Ovary (tissue), 3 donors: ENCODE data around the gene SSC4D.

Experiments used
- EP300 ChIP-seq: sonication (generic); formaldehyde crosslinking; IDR thresholded peaks from one replicate; pipeline ENCODE4 v1.6.1; 2017; ENCODE audit warnings: antibody characterized with exemption
- POLR2A ChIP-seq: fragments of 450-650 bp; IDR thresholded peaks from one replicate; pipeline ENCODE4 v1.6.1; 2017; ENCODE audit warnings: antibody characterized with exemption, mild to moderate bottlenecking, moderate library complexity
- TF ChIP-seq, protein P1 (sequence below), 3 donors: fragments of 450-650 bp in 2 of 3; fragments of 200-600 bp in 1 of 3; IDR thresholded peaks; one replicate each; pipeline versions ENCODE4 v1.5.1 to v1.8.0; 2016 to 2022; ENCODE audit warnings: antibody characterized with exemption in 3 of 3, mild to moderate bottlenecking in 1 of 3
- donor health status: DM: no; HTN: no; CAD: no.

DNA sequence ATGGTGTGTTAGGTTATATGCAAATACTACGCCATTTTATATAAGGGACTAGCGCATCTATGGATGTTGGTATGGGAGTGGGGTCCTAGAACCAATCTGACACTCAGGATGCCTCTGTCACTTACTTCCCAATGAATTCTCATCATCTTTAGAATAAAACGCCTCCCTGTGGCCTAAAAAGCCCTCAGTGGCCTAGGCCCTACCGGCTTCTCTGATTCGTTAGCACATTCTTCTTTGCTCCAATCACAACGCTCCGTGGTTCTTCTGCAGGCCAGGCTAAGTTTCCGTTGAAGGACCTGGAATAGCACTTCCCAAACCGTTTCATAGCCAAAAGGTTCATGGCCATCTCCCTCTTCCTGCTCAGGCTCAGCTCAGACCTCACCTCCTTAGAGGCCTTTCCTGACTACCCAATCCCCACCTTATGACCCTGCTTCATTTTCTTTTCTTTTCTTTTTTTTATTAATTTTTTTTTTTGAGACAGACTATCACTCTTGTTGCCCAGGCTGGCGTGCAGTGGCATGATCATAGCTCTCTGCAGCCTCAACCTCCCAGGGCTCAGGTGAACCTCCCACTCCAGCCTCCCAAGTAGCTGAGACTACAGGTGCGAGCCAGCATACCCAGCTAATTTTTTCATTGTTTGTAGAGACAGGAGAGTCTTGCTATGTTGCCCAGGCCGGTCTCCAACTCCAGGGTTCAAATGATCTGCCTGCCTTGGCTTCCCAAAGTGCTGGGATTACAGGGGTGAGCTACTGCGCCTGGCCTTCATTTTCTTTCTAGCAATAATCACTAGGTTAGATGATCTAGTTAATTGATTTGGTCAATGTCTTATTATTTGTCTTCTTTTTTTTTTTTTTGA is 26.2 kb downstream of the SSC4D start:
- TF ChIP-seq, protein P1, sequence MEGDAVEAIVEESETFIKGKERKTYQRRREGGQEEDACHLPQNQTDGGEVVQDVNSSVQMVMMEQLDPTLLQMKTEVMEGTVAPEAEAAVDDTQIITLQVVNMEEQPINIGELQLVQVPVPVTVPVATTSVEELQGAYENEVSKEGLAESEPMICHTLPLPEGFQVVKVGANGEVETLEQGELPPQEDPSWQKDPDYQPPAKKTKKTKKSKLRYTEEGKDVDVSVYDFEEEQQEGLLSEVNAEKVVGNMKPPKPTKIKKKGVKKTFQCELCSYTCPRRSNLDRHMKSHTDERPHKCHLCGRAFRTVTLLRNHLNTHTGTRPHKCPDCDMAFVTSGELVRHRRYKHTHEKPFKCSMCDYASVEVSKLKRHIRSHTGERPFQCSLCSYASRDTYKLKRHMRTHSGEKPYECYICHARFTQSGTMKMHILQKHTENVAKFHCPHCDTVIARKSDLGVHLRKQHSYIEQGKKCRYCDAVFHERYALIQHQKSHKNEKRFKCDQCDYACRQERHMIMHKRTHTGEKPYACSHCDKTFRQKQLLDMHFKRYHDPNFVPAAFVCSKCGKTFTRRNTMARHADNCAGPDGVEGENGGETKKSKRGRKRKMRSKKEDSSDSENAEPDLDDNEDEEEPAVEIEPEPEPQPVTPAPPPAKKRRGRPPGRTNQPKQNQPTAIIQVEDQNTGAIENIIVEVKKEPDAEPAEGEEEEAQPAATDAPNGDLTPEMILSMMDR (IDR thresholded peaks at IDR 0.05) = no peak
- TF ChIP-seq POLR2A = no peak
- TF ChIP-seq EP300 = no peak
